CD1c-positive myeloid dendritic cell (primary cell): ENCODE measurements around the gene CEP78.

Experiments
- DNase-seq: peaks from one replicate; pipeline ENCODE4 v3.0.0-alpha.2; 2016; ENCODE audit errors: extremely low spot score

Gene CEP78

DNA sequence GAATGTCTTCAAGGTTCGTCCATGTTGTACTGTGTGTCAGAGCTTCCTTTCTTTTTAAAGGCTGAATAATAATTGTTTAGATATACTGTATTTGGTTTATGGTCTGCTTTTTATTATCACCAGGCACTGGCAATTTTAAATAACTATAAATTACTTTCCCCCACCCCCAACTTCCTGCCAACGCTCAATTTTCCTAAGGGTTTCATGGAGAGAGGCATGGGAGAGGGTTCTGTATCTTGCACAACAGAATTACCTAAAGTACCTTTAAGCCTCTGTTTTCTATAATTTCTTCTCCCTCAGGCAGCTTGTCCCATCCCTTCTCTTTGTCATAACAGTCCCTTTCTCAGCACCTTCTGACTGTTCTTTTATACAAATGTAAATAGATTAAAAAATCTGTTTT, 71.5 kb downstream of the CEP78 start:
- DNase-seq = no peak

DNA sequence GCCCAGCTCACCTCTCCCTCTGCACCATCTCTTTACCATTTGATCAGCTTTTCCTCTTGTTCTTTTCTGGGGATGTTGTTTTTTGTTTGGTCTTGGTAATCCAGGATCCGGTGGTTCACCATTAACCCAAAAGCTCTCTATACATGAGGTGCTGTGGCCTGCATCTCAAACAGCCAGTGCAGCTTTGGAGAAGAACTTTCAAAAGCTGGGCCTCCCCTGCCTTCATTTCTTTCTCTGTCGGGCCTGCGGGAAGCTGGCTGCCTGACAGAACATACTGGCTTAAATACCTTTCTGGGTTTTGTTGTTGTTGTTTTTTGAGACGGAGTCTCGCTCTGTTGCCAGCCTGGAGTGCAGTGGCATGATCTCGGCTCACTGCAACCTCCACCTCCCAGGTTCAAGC, 73.2 kb downstream of the CEP78 start:
- no peak for DNase-seq

DNA sequence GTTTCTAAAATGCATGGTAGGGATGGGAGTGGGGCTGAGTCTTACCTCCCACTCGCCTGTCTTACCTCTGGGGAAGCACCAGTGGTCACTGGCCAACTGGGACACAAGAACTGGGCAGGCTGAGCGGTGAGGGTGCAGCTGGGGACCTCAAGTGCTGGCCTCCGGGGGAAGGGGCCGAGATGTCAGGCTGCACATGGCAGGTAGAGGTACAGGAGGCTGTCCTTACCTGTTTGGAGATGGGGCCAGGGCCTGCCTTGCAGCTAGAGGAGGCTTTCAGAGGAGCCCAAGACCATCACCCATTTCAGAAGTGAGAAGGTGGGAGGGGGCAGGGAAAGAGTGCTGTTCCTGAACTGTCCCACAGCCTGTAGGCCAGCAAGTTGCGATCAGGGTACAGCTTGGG, 75.2 kb downstream of the CEP78 start:
- DNase-seq = no peak

DNA sequence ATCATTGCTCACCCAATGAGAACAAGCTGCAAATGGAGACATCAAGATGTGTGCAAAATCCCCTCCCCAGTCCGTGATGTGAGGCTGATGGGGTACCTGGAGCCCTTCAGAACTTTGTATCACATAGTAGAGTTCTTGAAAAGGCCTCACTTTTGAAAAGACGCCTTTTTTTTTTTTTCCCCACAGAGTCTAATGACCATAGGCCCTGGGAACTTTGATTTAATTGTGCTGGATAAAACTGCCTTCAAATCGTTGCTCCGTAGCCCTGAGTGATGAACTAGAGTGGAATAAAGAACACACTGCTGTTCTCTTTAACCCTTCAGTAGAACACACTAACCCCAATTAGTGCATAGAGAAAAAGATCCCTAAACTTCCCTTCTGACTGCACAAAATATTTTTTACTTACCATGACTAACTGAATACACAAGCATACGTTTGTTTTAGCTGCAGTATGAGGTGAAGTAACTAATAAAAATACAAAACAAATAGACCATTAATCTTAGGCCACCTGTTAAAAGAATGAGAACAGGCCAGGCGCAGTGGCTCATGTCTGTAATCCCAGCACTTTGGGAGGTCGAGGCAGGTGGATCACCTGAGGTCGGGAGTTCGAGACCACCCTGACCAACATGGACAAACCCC, 76.1 kb downstream of the CEP78 start:
- DNase-seq = no peak

DNA sequence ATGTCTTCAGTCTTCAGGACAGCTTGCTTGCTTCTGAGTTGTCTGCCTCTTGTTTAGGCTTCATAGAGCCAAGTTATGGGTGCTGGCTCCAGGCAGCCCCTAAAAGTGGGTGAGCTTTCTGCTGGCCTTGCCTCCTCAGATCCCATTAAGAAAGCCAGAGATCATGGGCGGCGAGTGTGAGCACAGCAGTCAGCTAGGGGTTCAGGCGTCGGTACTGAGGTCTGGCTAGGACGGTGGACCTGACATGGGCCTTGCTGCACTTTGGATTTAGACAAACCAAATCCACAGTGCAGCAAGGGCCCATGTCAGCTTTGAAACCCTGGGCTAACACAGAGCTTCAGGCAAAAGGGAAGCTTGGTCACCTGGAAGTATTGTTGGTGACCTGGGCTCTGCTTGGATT, 78.7 kb downstream of the CEP78 start:
- no peak for DNase-seq

DNA sequence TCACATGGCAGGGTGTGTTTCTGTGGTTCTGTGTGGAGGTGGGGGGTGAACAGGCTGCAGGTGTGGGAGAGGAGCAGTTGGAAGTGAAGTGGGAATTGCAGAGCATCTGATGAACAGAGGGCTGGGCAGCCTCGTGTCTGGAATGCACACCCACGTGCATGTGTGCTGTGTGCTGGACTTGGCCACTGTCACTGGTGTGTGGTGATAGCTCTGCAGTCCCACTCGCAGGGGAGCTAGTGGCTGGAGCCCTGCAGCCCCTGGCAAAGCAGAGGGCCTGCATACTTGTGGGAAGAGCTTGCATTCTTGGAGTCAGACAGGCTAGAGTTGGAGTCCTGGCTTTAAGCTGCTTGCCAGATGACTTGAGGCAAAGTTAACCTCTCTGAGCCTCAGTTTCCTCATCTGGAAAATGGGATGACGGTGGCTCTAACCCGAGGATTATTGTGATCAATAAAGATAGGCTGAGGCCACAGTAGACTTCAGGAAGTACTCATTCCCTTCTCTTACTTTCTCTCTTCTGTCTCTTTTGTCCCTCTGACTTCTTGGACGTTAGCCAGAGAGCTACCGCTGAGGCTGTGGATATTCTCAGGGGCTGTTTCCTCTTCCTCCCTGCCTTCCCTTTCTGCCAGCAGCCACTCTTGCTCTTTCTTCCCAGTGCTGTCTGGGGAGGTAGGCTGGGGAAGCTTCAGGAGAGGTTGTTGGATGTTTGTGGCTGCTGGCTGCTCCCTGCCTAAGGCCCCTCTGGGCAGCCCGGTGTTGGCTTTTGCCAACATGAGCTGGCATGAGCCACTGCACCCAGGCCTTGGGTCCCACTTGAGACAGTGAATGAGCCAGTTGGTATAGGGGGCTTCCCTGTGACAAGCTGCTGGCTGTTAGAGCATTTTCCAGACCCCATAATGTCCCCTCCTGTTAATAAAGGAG, 79.3 kb downstream of the CEP78 start:
- no peak for DNase-seq

DNA sequence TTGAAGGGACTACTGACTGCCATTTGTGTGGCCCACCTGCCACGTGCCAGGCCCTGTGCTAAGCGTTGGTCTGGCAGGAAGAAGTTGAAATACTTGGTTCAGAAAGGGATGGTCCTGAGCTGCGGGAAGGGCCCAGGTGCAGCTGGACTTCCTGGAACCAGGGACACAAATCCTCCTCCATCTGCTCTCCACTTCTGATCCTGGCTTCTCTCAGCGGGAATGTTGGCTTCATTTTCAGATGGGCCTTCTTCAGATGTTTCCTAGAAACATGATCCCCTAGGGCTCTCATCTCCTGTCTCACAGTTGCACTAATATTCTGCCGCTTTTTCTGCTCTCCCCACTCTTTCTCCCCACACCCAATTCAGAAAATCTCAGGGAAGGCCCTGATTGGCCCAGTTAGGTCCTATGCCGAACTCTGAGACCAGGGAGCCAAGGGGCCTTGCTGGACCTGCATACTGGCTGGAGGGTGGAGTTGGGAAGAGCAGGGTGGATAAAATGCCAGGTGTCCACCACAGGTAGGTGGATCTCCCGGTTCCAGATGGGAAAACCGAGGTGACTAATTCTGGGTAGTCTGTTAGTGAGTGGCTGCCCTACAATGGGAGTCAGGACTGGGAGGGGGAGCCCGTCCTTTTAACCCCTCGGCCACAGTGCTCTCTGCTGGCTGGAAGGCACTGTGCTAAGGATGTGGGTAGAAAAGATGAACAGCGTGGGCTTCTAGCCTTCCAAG, 80.5 kb downstream of the CEP78 start:
- no peak for DNase-seq

DNA sequence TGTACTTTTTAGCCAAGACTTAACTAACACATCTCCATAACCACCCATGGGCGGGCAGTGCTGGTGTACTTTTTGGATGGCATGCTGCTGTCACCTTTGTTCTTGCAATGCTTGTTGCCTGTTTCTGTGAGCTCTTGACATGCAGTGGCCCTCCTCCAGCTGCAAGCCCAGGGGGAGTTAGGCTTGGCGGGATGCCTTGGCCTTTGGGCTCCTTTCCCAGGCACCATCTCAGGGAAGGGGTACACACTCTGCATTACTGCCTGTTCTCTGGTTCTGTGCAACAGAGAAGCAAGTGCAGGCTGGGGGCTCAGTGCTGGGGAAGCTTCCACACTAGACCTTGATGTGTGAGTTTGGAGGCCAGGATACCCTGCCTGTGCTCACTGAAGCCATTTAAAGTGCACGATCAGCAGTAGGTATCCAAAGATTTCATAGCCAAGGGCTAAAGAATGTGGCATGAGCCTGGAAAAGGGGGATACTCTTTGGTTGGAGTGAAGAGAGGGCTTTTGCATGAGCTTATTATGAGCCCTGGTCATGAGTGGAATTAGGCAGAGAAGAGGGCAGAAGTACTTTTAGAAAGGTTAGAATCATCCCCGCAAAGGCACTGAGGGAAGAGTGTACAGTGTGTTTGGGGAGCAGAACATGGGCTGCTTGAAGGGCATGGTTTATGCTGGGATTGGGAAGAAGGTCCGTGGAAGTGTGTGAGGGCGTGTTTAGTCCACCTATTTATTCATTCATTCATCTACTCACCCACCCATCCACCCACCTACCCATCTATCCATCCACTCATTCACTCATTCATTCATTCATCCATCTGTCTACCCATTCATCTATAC, 83.5 kb downstream of the CEP78 start:
- no peak for DNase-seq

DNA sequence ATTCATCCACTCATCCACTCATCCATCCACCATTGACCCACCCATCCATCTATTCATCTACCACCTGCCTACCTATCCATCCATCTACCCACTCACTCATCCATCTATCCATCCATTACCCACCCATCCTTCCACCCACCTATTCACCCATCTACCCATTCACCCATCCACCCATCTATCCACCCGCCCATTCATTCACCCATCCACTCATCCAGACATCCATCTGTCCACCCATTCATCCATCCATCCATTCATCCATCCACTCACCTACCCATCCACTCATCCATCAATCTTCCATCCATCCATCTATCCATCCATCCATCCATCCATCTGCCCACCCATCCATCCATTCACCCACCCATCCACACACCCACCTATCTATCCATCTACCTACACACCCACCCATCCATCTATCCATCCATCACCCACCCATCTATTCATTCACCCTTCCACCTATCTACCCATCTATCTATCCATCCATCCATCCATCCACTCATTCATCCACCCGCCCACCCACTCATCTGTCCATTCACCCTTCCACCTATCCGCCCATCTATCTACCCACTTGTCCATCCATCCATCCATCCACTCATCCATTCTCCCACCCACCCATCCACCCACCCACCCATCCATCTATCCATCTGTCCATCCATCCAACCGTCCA, 84.3 kb downstream of the CEP78 start:
- no peak for DNase-seq

DNA sequence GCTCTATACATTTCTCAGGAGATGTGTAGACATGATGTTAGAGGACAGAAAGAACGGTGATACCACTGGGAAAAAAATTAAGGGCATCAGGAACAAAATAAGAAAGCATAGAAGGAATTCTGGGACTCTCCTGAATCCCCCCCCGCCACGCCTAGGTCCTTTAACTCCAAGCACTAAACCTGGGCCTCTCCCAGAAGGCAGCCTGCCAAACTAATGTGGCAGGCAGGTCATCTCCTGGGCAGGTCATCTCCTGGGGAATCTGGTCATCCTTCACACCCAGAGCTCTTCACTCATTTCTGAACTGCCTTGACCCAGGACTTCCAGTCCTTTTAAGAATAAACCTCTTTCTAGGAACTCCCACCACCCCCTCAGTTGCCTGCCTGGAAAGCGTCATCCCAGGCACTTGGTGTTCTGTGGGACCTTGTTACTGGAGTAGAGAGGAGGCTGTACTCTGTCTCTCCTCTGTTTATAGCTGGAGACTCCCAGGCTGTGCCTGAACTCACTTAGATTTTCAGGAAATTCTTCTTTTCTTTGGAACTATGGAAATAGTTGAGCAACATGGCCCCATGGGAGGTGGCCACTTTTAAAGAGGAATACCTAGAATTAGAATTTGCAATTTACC, 85.1 kb downstream of the CEP78 start:
- DNase-seq = no peak

DNA sequence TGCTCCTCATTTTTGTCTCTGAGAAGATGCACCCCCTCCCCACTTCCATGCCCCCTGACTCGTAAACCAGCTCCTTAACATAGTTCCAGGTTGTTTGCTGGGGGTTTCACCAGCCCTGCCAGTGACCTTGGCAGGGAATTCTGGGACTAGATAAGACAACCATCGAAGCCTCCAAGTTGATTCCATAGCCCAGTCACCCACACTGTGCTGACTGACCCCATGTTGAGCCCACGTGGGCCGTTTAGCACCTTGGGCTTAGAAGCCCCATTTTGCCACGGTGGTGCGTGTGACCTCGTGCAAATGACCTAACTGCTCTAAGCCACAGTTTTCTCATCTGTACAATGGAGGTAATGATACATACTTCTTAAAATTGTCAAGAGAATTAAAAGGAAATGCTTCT, 85.6 kb downstream of the CEP78 start:
- no peak for DNase-seq

DNA sequence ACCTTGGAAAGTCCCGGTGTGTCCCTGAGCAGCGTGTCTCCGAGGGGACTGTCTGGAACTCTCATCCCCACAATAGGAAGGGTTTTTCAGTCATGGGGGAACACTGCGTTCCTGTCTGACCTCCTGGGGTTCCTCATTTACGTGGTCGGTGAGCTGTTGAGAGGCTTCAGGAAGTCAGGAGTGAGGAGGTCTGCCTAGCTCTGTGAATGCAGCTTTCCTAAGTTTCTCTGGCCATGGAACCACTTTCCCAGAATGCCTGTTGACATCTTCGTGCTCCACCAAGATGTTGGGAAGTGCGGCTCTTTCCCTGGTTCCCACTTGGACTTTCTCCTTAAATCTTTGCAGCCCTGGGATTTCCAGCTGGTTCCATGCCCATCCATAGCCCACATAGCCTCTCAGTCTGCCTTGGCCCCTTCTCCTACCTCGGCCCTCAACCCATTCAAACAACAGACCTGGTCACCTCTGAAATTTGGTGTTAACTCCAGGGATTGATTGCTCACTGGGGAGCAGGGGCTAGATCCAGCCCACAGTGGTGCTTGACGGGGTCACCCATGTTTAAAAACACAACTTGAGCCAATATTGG, 88.3 kb downstream of the CEP78 start:
- no peak for DNase-seq

DNA sequence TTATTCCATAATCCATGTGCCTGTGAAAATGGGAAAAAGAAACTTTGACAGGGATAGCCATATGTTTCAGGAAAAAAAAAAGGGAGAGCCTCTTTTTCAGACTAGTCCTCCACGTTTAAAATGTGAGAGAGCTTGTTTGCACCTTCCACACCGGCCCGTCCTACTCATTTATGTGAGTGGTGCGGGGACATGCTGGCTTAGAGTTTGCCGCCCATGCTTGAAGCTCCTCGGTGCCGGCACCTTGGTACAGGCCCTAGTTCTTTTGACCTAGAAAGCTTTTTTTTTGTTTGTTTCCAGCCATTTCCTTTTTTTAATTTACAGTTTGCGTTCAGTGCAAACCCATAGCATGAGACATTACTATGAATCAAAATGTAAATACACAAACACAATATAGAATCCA, 88.8 kb downstream of the CEP78 start:
- no peak for DNase-seq

DNA sequence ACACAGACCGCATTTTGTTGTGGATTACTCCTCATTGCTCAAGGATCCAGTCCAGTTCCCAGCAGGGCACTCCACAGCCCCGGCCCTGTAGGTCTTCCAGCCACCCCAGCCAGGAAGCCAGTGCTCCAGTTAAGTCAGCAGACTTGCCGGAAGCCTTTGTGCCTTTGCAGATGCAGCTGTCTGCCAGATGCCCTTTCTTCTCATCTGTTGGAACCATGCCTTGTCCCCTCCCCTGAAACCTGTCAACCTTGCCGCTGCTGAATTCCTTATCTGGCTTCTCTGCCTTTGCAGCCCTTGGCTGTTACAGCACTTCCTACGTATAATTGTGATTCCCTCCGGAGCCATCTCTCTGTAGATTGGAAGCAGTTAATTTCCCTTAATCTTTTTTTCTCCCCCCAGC, 89.5 kb downstream of the CEP78 start:
- DNase-seq = no peak

DNA sequence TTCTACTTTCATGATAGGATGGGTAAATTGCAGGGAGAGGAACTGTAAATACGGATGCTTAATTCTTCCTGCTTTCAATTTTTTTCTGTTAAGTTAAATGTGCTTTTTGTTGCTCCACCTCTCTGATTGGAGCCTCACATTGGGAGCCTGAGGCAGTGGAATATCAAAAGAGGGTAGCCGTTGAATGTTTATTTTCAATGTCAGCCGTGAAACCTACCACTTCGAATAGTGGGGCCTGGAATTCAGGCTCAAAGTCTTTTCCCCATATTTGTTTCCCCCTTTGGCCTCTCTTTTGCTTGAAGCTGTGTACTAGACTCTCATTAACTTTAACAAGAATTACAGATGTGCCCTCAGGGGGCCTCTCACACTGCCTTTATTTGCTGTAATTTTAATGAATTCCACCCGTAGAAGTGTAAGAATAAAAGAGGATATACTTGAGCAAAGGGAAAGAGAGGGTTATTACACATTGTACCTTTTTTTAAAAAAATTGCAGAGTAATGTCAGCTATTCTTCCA, 90.0 kb downstream of the CEP78 start:
- DNase-seq = no peak

DNA sequence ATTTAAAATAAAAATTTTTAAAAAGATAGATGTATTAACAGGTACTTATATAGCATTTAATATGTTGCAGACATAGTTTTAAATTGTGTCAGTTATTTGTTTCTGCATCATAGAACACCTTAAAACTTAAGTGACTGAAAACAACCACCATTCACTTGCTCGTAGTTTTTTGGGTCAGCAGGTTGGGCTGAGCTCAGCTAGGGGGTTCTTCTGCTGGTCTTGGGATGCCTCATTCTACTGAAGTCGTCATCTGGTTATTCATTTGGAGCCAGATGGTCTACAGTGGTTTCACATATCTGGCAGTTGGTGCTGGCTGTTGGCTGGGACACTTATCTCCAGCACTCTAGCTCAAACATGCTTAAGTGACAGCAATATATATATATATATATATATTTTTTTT, 90.7 kb downstream of the CEP78 start:
- no peak for DNase-seq
